A673 (cell line): ENCODE measurements around the gene UBALD2. TPM values are rescaled to one million over a fixed set of nuclear protein-coding genes. Genes with fewer than 3 reads are reported as not detected.
A peak's percentile ranks its signal among the peaks of the same experiment; 100 is the strongest.

ENCODE experiments used
- BruUV-seq: library from RNA; stranded (reverse); fragments of 400-500 nt; replicated peaks from 2 replicates; lab custom pipeline; 2021; lab: Mats Ljungman, UMichigan
- CTCF ChIA-PET: fragments of 300-600 bp; sonication (Branson Sonifier 250); formaldehyde crosslinking; loops from one replicate; lab custom pipeline; 2022; ENCODE audit warnings: antibody characterized with exemption; lab: Charles Lee
- POLR2A ChIA-PET: fragments of 300-600 bp; sonication (Branson Sonifier 250); formaldehyde crosslinking; loops from one replicate; lab custom pipeline; 2022; ENCODE audit warnings: antibody characterized with exemption; ENCODE audit not compliant: low non-redundant PET; lab: Charles Lee
- DNase-seq: peaks from one replicate; pipeline ENCODE4 v3.0.0-alpha.2; 2015; ENCODE audit warnings: low spot score
- H3K27ac ChIP-seq: fragments of 200-600 bp; sonication (generic); 2 replicates; pipeline ENCODE4 v1.5.1; 2016; ENCODE audit warnings: mixed run types, low read depth, mild to moderate bottlenecking, mixed read lengths, antibody characterized with exemption, low read length; ENCODE audit not compliant: poor library complexity, severe bottlenecking
- H3K27me3 ChIP-seq: fragments of 200-600 bp; sonication (generic); replicated peaks from 2 replicates; pipeline ENCODE4 v1.6.1; 2017; ENCODE audit warnings: mixed run types, low read depth, mild to moderate bottlenecking, mixed read lengths, antibody characterized with exemption, low read length; ENCODE audit not compliant: insufficient read depth, poor library complexity
- H3K36me3 ChIP-seq: fragments of 200-600 bp; sonication (generic); 2 replicates; pipeline ENCODE4 v1.6.1; 2016; ENCODE audit warnings: mixed run types, mild to moderate bottlenecking, mixed read lengths, antibody characterized with exemption, low read length; ENCODE audit not compliant: insufficient read depth, poor library complexity, severe bottlenecking
- H3K4me1 ChIP-seq: fragments of 200-600 bp; sonication (generic); 2 replicates; pipeline ENCODE4 v1.6.1; 2017; ENCODE audit warnings: mixed run types, mild to moderate bottlenecking, mixed read lengths, antibody characterized with exemption, low read length; ENCODE audit not compliant: insufficient read depth, poor library complexity, severe bottlenecking
- H3K4me3 ChIP-seq: fragments of 200-600 bp; sonication (generic); 2 replicates; pipeline ENCODE4 v1.5.1; 2016; ENCODE audit warnings: low read depth, mixed run types, mild to moderate bottlenecking, mixed read lengths, low read length; ENCODE audit not compliant: poor library complexity, severe bottlenecking
- H3K9me3 ChIP-seq: fragments of 200-600 bp; sonication (generic); 2 replicates; pipeline ENCODE4 v1.6.1; 2016; ENCODE audit warnings: mixed run types, low read depth, mild to moderate bottlenecking, mixed read lengths, antibody characterized with exemption, low read length; ENCODE audit not compliant: poor library complexity, severe bottlenecking
- EZH2 ChIP-seq: fragments of 200-600 bp; sonication (generic); IDR thresholded peaks from 2 replicates; pipeline ENCODE4 v1.6.1; 2017; ENCODE audit warnings: borderline replicate concordance, low read depth, mild to moderate bottlenecking, mixed read lengths, antibody characterized with exemption, low read length; ENCODE audit not compliant: poor library complexity, severe bottlenecking
- intact Hi-C: fragments of 100-400 bp; cut with micrococcal nuclease; formaldehyde crosslinking; loops from one replicate; pipeline ENCODE4 v1.10.0; 2022; ENCODE audit not compliant: unreplicated experiment
- total RNA-seq: library from RNA; stranded (reverse); gene quantifications from 2 replicates; pipeline ENCODE4 v1.2.3, GENCODE V29; 2021
- TF ChIP-seq, protein P1 (sequence below): fragments of 300-800, 200-600 bp; sonication (generic); conservative IDR thresholded peaks from 2 replicates; pipeline ENCODE4 v1.5.1; 2017; ENCODE audit warnings: low read depth, mild to moderate bottlenecking, antibody characterized with exemption, low read length, moderate library complexity, mixed read lengths

UBALD2 gene
- total RNA-seq, 1 experiment from 2014 or later, result 46.5 TPM

DNA sequence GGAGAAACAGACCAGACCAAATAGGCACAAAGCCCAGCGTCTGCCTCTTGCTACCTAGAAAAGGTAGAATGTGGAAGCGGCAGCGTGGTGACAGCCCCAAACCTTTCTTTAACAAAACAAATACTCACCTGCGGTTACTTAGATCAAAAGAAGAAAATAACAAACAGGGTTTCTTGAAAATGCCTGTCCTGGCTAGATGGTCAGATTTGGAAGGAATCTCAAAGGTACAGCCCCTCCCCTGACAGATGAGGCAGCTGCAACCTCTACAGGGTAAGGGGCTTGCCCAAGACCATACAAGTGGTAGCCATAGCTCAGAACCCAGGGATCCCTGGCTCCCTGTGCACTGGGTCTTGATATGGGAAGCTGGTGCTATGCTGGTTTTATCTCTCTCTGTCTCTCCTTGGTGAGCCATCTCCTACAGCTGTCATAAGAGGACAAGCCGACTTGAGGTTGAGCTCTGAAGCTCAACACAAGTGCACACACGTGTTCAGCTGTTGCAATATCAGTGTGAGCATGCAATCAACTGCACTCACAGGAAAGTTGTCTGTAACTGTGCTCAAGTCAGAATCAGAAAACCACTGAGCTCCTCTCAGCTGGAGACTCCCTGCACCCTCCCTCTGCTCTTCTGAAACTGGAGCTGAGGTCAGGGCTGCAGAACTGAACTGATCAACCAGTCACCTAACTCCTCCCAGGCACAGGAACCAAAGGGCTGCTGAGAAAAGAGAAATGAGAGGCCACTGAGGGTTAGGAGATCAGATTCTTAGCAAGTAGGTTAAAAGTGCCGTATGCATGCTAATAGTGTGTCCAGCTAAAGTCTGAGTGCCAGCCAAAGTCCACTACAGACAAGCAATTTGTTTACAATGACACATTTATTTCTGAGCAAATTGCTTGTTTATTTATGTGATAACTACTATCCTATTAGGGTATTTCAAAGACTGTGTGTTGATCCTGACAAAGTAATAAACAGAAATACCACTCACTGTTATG, 18.8 kb upstream of the UBALD2 start:
- Histone ChIP-seq H3K4me1 (no peaks in the 10 kb centered on the region), H3K4me3 (no peak overlapping the region), H3K9me3 (no peaks in the 10 kb centered on the region), H3K27ac (no peak overlapping the region), H3K27me3 (peaks cover 25% of the 10 kb centered on the region), H3K36me3 (no peaks in the 10 kb centered on the region)
- no peak for DNase-seq
- intact Hi-C loops, result no loop called here
- no TSS peak for BruUV-seq
- ChIA-PET POLR2A (no interaction called here), CTCF (interaction anchor here (0.6 to 0.7 kb wide), 2 partner anchors 64 to 119 kb away, joined by 3 to 5 read pairs; no protein-coding TSS in a partner anchor)
- TF ChIP-seq, protein P1, sequence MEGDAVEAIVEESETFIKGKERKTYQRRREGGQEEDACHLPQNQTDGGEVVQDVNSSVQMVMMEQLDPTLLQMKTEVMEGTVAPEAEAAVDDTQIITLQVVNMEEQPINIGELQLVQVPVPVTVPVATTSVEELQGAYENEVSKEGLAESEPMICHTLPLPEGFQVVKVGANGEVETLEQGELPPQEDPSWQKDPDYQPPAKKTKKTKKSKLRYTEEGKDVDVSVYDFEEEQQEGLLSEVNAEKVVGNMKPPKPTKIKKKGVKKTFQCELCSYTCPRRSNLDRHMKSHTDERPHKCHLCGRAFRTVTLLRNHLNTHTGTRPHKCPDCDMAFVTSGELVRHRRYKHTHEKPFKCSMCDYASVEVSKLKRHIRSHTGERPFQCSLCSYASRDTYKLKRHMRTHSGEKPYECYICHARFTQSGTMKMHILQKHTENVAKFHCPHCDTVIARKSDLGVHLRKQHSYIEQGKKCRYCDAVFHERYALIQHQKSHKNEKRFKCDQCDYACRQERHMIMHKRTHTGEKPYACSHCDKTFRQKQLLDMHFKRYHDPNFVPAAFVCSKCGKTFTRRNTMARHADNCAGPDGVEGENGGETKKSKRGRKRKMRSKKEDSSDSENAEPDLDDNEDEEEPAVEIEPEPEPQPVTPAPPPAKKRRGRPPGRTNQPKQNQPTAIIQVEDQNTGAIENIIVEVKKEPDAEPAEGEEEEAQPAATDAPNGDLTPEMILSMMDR, result no peak
- TF ChIP-seq EZH2, result no peak

DNA sequence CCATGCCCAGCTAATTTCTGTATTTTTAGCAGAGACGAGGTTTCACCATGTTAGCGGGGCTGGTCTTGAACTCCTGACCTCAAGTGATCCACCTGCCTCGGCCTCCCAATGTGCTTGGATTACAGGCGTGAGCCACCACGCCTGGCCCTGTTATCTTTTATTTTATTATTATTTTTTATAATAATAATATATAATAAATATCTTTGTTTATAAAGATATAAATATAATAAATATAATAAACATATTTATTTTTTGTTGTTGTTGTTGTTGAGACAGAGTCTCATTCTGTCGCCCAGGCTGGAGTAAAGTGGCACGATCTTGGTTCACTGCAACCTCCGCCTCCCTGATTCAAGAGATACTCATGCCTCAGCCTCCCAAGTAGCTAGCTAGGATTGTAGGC, 17.8 kb upstream of the UBALD2 start:
- POLR2A ChIA-PET, result interaction anchor here (0.6 kb wide), 1 partner anchor 232 kb away, joined by 4 read pairs; no protein-coding TSS in a partner anchor
- no peak overlapping the region for H3K27ac ChIP-seq
- intact Hi-C loops, result no loop called here
- H3K9me3 ChIP-seq, result no peaks in the 10 kb centered on the region
- no TSS peak for BruUV-seq
- H3K36me3 ChIP-seq, result no peaks in the 10 kb centered on the region
- no peak overlapping the region for H3K4me3 ChIP-seq
- TF ChIP-seq, protein P1, result no peak
- no peak for TF ChIP-seq EZH2
- peaks cover 16% of the 10 kb centered on the region for H3K27me3 ChIP-seq
- H3K4me1 ChIP-seq, result no peaks in the 10 kb centered on the region
- CTCF ChIA-PET, result no interaction called here
- no peak for DNase-seq

DNA sequence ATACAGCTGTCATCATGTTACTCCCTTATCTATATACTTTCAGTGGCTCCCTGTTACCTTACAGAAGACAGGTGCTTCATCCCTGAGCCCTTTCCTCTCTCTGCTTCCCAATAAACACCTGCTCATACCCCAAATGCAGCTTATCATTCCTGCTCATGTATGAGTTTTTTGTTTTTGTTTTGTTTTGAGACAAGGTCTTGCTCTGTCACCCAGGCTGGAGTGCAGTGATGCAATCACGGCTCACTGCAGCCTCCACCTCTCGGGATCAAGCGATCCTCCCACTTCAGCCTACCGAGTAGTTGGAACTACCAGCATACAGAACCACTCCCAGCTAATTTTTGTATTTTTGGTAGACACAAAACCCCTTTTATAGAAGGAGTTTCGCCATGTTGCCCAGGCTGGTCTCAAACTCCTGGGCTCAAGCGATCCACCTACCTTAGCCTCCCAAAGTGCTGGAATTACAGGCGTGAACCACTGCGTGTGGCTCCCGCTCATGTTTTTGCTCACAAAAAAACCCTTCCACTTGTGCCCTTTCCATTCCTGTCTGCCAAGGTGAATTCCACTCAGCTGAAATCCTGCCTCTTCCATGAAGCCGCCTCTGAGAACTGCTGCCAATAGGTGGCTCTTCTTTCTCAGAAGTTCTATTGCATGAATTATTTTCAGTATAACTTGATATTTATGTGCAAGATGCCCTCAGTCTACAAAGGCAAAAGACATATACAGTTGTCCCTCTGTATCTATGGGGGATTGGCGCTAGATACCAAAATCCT, 16.9 kb upstream of the UBALD2 start:
- Histone ChIP-seq H3K27ac (no peak overlapping the region), H3K9me3 (no peaks in the 10 kb centered on the region), H3K4me1 (no peaks in the 10 kb centered on the region), H3K27me3 (peaks cover 7% of the 10 kb centered on the region), H3K36me3 (no peaks in the 10 kb centered on the region), H3K4me3 (no peak overlapping the region)
- no TSS peak for BruUV-seq
- POLR2A ChIA-PET, result no interaction called here
- intact Hi-C loops, result no loop called here
- no peak for DNase-seq
- no peak for TF ChIP-seq EZH2
- TF ChIP-seq, protein P1, result peak; percentile 24; the same call in 1 of the 2 replicates
- CTCF ChIA-PET, result no interaction called here
